GM12872 (cell line): ENCODE data around the gene TGFB2.

Experiments
- CTCF ChIP-seq: IDR thresholded peaks from 3 replicates; pipeline ENCODE4 v1.5.1; 2011; ENCODE audit warnings: low read depth, mild to moderate bottlenecking, low read length, moderate library complexity; ENCODE audit not compliant: insufficient read depth

TGFB2 gene

DNA sequence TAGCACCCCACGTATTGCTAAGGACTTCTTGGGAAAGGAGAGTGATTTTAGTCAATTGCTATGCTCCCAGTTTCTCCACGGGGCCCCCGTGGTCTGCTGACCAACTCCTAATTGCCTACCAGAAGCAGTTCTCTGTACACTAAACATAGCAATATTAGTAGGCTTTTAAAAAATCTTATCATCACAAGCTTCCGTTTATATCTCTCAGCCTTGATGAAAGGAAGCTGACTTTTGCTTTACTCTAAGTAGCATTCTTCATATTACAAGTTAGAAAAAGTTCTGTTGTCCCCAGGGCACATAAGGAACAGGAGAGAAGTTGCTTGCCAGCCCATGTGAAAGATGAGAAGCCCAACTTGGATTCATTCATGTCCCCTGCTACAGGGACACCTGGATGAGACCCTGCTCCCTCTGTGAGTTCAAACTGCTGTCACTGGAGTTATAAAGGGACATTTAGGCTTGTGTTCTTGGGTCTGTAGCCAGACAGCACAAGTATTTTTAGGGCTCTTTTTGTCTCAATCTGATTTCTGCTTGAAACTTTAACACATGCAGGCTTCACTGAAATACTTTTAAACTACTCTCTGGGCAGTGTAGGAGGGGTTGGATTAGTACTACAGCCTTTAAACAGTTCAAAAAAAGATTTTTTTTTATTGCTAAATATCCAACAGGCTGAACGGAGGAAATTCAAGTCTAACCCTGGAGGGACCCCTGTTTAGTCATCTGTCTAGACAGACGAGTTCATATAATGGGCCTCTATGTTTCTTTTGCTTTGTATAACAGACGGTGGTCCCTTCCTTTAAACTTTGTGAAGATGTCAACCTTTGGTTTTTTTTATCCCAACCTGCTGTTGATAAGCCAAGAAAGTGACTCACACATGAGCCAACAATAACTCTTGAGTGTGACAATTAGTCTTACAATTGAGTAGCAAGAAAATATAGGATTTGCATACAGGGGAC is 29.5 kb downstream of the TGFB2 start:
- TF ChIP-seq CTCF = no peak

GRCh38 chr1:218376722-218377121 is 31.6 kb downstream of the TGFB2 start:
- TF ChIP-seq CTCF = no peak

DNA sequence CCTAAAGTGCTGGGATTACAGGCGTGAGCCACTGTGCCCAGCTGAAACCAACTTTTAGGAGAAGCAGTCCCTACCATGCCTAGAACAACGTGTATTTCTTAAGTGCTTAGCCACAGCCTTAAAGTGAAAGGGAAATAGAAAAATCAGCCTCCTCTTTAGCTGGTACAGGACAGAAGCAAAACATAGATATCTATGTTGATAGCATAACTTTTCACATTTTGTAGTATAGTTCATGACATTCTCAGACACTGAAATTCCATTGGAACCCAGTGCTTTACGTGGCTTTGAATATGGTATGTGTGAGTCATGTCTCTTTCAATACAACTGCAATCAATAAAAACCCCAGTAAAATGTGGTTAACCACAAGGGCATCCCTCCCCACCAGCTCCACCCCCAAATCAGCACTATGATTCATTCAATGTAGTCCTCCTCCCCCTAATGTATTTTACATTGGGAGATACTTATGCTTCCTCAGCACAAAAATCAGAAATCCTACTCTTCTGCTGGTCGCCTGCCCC is 32.1 kb downstream of the TGFB2 start:
- TF ChIP-seq CTCF = no peak

DNA sequence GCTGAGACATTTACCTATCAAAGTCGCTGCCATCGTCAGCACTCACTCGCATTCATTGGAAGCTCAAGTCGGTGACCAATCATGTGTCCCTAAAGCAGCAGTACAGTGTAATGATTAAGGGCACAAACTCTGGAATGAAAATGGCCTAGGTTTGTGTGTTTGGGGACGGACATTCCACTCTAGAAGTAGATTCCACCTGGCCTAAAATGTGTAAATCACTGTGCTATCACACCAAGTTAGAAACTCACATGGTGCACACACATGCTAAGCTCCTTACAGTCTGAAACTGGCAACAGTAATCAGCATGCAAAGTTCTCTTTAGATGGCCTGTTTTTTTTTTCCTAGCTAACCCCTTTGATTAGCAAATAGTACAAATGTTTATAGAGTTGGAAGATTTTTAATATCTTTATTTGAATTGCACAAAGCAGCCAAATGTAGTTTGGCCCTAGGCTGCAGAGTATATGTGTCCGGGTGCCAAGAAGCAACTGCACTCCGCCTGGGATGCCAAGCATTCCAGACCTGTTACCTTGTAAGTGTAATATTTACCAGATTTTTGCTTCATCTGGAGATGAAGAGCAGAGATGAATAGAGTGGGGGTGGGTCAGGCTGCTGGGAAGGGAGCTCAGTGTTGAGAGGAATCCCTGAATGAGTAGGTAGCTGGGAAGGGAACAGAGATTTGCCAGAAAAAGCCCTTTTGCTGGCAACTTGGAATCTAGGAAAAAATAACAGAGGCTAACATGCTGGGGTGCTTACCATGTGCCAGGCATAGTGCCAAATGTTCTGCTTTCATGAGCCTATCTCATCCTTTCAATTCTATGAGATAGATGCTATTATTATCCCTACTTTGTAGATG is 35.2 kb downstream of the TGFB2 start:
- TF ChIP-seq CTCF = no peak

DNA sequence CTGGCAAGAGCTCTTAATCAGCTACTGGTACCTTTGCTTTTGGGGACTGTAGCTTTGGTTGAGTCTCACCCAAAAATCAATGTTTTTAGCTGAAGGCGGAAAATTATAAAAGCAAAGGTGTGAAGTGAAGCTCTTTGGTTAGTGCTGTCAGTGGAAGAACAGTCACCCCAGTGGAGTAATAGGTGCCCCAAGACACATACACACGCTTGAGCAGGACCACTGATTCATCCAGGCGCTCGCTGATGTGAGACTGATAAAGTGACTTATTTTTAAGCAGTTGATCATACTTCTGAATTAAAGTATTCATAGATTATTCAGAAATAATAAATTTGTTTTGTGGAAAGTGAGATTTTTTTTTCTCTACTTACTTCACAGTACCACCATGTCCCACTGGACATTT is 37.1 kb downstream of the TGFB2 start:
- TF ChIP-seq CTCF = no peak

- TF ChIP-seq CTCF = no peak
Observed at GRCh38 chr1:218383051-218383450, 37.9 kb downstream of the TGFB2 start.

DNA sequence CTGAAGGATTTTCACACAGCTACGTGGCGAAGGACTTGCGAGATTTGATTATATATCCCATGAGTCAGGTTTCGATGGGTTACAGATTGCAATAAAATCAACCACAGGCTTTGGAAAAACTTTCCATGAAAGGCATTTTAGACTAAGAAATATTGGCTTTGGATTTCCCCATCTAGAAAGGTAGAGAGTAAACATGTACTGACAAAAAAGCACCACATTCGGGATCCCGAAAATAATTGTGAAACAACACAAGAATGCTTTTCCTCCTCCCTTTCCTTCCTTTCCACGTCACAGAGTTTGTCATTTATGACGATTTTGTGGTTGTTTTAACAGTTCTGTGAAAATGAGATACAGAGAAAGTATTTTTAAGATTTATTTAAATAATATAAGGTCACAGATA is 38.5 kb downstream of the TGFB2 start:
- no peak for TF ChIP-seq CTCF
